SU-DHL-6 (cell line): ENCODE results near the gene CT47C1.

Experiments used
- EZH2phosphoT487 ChIP-seq: fragments of 200-600 bp; sonication (generic), shearing (Covaris generic); conservative IDR thresholded peaks from 2 replicates; pipeline ENCODE4 v1.6.1; 2018; ENCODE audit warnings: mild to moderate bottlenecking, antibody characterized with exemption, low read length, moderate library complexity, mixed read lengths
- TF ChIP-seq, protein P1 (sequence below): fragments of 200-600 bp; sonication (generic); IDR thresholded peaks from one replicate; pipeline ENCODE4 v1.5.1; 2017; ENCODE audit warnings: antibody characterized with exemption, mild to moderate bottlenecking, low read length, moderate library complexity; ENCODE audit not compliant: insufficient read depth, poor library complexity, severe bottlenecking

DNA sequence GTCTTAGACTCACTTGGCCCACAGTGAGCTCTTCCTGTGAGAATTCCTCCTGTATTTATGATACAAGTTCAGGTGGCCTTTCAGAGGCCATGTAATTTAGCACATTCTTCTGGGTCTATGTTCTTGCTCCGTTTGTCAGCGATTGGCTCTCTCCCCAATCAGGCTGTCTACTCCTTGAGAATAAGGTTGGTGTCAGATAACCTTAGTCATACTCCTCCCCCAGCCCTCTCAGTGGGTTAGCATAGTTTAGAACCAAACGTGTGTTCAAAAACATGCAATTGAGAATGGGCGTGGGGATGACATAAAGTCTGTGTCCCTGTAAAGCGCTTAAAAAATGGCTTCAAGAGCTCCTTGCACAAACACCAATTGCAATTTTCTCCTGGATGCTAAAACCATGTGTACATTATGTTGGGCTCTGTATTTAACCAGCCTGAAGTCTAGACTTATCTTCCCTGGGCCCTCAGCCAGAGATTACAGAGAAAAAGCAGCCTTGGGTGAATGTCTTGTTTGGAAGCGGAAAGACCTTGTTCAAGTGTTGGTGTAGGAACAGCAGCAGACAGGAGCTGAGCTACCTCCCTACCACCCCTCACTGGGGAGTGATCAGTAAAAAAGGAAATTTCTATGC lies 9.9 kb upstream of the CT47C1 start:
- TF ChIP-seq, protein P1, sequence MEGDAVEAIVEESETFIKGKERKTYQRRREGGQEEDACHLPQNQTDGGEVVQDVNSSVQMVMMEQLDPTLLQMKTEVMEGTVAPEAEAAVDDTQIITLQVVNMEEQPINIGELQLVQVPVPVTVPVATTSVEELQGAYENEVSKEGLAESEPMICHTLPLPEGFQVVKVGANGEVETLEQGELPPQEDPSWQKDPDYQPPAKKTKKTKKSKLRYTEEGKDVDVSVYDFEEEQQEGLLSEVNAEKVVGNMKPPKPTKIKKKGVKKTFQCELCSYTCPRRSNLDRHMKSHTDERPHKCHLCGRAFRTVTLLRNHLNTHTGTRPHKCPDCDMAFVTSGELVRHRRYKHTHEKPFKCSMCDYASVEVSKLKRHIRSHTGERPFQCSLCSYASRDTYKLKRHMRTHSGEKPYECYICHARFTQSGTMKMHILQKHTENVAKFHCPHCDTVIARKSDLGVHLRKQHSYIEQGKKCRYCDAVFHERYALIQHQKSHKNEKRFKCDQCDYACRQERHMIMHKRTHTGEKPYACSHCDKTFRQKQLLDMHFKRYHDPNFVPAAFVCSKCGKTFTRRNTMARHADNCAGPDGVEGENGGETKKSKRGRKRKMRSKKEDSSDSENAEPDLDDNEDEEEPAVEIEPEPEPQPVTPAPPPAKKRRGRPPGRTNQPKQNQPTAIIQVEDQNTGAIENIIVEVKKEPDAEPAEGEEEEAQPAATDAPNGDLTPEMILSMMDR = no peak
- no peak for TF ChIP-seq EZH2phosphoT487
